HTR-8/SVneo (cell line): ENCODE measurements around the gene C22orf15.

Source experiments
- DNase-seq: peaks from one replicate; pipeline ENCODE4 v3.0.0; 2011; ENCODE audit warnings: low spot score, mixed read lengths; ENCODE audit not compliant: insufficient read length
- FAIRE-seq: peaks from 2 replicates; lab custom pipeline; 2011; peaks lifted over from hg19 to GRCh38; lab: Jason Lieb, UNC

Gene C22orf15

DNA sequence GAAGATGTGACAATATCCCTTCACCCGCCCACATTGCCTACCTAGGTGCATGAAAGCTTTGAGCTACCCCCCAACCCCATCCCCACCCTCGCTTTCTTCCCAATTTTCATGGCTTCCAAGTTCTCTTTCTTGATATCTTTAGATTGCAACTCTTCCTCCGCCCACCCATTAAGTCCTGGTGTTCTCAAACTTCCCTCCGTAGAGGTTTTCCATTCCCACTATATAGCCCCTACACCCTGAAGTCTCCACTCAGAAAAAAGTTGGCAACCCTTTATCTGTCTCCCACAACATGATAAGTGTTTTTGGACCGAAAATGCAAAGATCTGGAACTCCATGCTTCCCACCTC, 12.4 kb upstream of the C22orf15 start:
- DNase-seq (no peak), FAIRE-seq (no peak)

DNA sequence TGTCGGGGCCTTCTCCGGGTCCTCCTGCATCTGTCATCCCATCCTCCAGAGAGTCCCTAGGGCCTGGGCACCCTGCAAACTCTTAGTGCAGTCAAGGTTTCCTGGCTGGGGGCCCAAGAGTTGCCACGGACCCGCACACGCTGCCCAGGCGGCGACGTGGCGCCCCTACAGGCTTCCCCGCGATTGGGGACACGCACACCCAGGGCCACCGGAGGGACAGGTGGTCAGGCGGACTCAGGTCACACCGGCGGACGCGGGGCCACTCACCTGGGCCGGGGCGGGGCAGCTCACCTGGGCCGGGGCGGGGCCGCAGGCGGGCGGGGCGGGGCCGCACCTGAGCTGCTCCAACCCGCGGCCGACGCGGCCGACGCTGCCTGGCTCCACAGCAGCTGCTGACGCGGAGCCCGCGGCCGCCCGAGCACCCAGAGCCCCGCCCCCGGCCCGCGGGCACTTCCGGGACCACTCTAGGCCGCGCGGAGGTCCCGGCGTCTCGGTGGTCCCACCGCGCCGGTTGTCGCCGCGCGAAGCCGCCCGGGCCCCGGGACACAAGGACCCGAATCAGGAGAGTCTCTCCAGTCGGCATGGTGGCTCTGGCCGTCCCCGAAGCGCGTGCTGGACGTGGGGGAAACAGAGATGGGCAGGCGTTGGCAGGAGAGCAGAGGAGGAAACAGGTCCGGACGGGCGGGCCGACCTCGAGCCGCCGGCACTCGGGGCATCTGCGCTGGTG, 11.9 kb upstream of the C22orf15 start, which contains the start of gene ZNF70:
ZNF70 (minus strand) TSS at position 399 of the 727 bp plus-strand sequence. CDS start 5,972 bp downstream, outside the sequence.
- DNase-seq = peak; percentile 70
- FAIRE-seq = no peak

- DNase-seq (no peak), FAIRE-seq (no peak)
These were observed 11.3 kb upstream of the C22orf15 start for GRCh38 chr22:23751441-23751996.

- no peak for DNase-seq
- FAIRE-seq = no peak
These were observed 10.6 kb upstream of the C22orf15 start for GRCh38 chr22:23752090-23752691.

GRCh38 chr22:23752750-23753149, 10.0 kb upstream of the C22orf15 start:
- DNase-seq (no peak), FAIRE-seq (no peak)

DNA sequence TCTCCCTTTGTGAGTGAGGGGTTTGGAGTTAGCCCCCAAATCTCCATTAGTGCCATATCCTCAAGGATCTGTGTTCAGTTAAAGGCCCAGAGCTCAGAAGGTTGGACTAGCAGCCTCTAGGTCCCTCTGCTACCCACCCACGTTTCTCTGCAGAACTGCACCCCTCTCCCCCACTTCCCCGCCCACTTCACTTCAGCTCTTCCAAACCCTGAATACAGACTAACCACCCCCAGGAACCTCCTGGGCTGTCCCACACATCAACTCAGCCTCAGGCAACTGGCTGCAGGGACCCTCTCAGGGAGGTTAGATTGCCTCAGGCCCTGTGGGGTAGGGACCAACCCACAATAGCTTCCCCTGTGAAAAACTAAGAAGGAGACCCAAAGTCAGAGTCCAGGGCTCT, 9.4 kb upstream of the C22orf15 start:
- no peak for FAIRE-seq
- no peak for DNase-seq

GRCh38 chr22:23754220-23754919, 8.4 kb upstream of the C22orf15 start, which contains the start of gene VPREB3:
Gene VPREB3 (minus strand): TSS chr22:23754425. CDS start chr22:23754363, 62 bp downstream.
- FAIRE-seq (no peak), DNase-seq (no peak)

GRCh38 chr22:23754980-23755636, 7.7 kb upstream of the C22orf15 start:
- DNase-seq = no peak
- no peak for FAIRE-seq

DNA sequence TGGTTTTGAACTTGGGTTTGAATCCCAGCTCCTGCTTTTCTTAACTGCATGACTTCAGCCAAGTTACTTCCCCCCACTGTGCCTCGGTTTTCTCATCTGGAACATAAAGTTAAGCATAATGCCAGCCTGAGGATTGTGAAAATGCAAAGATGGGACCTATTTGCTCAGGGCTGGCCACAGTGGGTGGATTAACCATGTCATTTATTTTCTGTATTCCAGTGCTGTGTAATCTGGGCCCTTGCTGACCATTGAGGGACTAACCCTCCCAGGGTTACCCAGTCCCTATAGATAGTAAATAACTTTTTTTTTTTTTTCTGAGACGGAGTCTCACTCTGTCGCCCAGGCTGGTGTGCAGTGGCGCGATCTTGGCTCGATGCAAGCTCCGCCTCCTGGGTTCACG, 7.1 kb upstream of the C22orf15 start:
- FAIRE-seq (no peak), DNase-seq (no peak)

GRCh38 chr22:23756891-23757290, 5.9 kb upstream of the C22orf15 start:
- no peak for DNase-seq

GRCh38 chr22:23759566-23759965, 3.2 kb upstream of the C22orf15 start:
- no peak for FAIRE-seq

More at GRCh38 chr22:23756891-23757290, 5.9 kb upstream of the C22orf15 start:
- no peak for FAIRE-seq

GRCh38 chr22:23760056-23760455, 2.7 kb upstream of the C22orf15 start:
- FAIRE-seq (no peak), DNase-seq (no peak)

More at GRCh38 chr22:23759566-23759965, 3.2 kb upstream of the C22orf15 start:
- no peak for DNase-seq

- no peak for DNase-seq
- no peak for FAIRE-seq
These were observed 772 bp downstream of the C22orf15 start for GRCh38 chr22:23763579-23763945.

DNA sequence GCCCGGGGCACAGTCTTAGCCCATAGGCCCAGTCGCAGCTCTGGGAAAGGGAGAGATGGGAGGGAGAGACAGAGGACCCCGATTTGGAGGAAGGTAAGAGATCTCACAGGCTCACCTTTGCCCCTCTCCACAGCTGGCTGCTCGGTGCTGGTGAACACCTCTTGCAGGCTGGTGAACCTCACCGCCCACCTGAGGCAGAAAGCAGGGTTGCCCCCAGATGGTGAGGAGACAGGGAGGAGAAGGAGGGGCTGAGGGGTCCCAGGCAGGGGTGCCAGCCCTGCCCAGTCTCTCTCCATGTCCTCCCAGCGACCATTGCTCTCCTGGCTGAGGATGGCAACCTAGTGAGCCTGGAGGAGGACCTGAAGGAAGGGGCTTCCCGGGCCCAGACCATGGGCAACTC, 1.2 kb downstream of the C22orf15 start:
- DNase-seq = no peak

DNA sequence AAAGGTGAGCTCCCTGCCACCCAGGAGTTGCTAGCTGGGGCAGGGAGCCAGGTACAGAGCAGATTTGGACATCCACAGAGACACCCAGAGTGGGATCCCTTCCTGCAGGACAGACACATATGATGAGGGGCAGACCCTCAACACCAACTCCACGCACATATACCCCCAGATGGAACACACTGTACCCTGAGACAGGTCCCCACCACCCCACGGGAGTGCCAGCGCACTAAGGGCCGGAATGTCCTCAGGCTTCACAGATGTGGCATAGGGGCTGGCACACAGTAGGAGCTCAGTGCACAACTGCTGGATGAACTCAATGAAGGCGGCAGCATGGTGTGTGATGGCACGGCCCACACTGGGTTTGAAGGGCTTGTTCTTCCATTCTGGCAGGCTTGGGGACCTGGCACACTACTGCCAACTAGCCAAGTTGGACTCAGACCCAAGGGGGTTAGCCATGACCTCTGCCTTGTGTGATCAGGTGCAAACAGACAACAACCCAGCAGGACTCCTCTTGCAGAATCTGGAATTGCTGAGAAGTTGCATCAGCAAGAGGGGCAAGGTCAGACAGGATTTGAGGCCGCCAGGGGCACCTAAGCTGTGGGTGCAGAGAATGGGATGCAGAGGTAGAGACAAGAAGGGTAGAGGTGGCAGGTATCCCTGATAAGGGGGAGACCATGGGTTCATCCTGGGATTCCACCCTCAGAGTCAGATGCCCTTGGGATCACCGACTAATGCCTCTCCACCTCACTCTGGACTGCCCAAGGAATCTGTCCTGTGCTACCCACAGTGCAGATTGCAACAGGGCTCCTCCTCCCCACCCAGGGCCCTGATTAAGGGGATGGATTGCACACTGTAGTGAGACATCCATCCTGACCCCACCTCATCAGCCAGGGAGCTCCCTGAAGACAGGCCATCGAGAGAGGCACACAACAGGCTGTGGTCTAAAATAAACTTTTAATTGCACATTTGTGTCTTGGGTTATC, 2.4 kb downstream of the C22orf15 start:
- no peak for DNase-seq
- FAIRE-seq = no peak

More for the DNA sequence above, 1.2 kb downstream of the C22orf15 start:
- no peak for FAIRE-seq

GRCh38 chr22:23767303-23767672, 4.5 kb downstream of the C22orf15 start:
- DNase-seq (no peak), FAIRE-seq (no peak)

DNA sequence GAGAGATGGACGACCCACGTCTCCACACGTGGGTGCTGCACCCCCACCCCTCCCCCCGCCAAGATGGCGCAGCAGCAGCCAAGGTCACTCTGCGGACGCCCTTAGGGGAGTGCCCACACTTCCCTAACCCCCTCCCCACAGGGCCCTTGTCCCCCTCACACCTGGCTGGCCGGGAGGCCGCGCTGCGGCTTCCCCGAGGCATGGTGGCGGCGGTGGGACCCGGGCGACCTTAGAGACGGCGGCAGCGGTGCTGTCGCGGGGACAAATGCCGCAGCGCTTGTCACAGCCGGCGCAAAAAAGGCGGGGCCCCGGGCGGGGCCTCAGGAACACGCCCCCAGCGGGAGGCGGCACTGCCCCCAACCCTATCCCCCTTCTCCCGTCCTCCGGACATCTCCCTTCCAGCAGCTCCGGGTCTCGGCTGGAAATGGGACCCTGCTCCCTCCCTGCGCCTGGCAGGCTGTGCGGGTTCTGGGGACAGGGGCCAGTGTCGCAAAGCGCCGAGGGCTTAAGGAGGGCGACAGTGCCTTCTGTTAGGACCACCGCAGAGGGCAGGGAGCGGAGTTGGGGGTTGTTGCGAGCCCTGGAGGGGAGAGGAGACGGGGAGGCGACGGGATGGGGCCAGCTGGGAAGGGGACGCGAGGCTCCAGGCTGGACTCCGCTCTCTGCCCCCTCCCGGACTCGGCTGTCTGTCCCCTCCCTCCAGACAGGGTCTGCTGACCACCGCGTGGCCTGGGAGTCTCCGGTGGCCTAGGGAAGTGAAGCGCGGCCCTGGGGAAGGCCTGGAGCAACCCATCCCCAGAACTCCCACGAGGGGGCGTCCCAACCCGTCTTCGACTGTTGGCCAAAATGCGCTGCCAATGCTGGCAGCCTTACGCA, 5.1 kb downstream of the C22orf15 start, which contains the start of gene CHCHD10:
CHCHD10 (minus strand) TSS at position 300 of the 876 bp plus-strand sequence; CDS start at position 202, 98 bp downstream.
- DNase-seq (peak; percentile 71), FAIRE-seq (no peak)

GRCh38 chr22:23769321-23769965, 6.7 kb downstream of the C22orf15 start:
- DNase-seq (no peak), FAIRE-seq (no peak)
